Stimulated activated CD8-positive, alpha-beta memory T cell treated with anti-CD3 and anti-CD28 coated beads, Interleukin-4, amount 100 ng/mL, for 4 hours (primary cell): ENCODE measurements around the gene VSTM2L.

Experiments used
- DNase-seq, 2 donors: peaks; one replicate each; pipeline ENCODE4 v3.0.0-alpha.2; 2020; ENCODE audit warnings: low read depth in 2 of 2, low spot score in 1 of 2

VSTM2L gene

DNA sequence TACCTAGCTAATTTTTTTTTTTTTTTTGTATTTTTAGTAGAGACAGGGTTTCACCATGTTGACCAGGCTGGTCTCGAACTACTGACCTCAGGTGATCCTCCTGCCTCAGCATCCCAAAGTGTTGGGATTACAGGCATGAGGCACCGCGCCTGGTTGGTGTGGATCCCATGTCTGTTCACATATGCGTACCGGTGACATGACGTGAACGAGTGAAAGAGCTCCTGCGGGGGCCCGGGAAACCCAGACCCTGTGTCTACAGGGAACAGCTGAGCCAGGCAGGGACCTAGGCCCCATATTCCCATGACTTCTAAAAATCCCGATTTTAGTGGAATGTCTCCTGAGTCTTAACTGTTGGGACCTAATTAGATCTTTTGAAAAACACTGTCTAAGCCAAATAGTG lies 33.1 kb downstream of the VSTM2L start:
- DNase-seq: no peak

DNA sequence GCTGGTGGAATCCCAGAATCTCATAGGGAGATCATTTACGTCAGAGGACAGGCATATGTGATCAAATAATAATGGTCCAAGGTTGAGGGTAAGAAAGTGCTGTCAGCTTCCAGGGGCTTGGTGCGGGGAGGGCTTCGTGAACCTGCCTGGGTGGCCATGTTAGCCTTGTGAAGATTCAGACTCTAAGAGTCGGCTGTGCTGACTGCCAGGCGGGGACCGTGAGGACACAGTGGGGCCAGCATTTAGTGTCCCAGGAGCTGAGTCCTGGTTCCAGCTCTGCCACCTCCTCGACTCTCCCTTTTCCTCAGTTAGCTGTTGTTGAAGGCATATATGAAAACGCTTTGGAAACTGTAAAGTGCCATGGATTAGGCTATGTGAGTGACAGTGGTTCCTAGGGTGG lies 33.5 kb downstream of the VSTM2L start:
- no peak for DNase-seq

DNA sequence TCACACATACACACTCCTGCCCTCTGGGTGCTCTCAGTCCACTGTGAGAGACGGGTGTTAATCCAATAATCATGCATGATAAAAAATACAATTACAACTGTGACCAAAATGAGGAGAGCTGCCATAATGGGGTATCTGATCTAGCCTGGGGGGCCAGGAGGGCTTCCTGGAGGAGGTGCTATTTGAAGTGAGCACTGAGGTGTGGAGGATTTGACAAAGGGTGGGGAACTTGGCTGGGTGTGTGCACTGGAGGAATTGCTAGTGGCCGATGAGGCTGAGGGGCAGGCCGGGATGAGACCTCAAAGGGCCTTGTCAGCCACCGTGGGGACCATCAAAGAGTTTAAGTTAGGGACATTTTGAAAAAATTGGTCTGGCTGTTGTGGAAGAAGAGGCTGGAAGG lies 34.8 kb downstream of the VSTM2L start:
- no peak for DNase-seq

DNA sequence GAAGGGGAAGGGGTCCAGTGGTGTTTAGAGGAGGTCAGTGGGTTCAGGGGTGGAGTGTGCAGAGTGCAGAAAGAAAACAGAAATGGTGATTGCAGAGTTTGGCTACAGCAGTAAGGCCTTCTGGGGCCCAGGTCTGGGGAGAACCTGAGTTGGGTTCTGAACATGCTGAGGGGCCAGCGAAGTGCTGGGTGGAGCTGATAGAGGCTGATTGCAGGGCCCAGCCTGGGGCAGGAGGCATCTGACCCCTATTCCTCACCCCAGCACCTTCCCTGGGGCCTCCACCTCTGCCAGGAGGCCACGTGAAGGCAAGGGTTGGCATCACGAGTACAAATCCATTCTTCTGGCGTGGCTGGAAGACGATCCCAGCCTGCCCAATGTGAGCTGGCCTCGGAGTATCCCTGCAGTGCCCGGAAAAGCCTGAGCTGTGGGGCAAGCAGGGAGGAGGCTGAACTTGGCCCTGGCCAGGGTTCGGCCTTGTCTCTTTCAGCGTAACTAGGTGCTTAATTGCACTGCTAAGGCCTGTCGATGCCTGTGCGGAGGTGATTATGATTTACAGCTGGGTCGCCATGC lies 35.3 kb downstream of the VSTM2L start:
- no peak for DNase-seq

DNA sequence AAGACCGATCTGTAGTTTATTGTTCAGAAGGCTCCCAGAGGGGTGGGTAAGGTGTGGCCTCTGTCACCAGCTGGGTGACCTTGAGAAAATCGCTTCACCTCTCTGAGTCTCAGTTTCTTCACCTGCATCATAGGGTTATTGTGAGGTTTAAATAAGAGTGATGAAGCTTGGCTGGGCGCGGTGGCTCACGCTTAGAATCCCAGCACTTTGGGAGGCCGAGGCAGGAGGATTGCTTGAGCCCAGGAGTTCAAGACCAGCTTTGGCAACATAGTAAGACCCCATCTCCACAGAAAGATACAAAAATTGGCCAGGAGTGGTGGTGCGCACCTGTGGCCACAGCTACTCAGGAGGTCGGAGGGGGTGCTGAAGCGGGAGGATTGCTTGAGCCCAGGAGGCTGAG lies 36.0 kb downstream of the VSTM2L start:
- DNase-seq: no peak

DNA sequence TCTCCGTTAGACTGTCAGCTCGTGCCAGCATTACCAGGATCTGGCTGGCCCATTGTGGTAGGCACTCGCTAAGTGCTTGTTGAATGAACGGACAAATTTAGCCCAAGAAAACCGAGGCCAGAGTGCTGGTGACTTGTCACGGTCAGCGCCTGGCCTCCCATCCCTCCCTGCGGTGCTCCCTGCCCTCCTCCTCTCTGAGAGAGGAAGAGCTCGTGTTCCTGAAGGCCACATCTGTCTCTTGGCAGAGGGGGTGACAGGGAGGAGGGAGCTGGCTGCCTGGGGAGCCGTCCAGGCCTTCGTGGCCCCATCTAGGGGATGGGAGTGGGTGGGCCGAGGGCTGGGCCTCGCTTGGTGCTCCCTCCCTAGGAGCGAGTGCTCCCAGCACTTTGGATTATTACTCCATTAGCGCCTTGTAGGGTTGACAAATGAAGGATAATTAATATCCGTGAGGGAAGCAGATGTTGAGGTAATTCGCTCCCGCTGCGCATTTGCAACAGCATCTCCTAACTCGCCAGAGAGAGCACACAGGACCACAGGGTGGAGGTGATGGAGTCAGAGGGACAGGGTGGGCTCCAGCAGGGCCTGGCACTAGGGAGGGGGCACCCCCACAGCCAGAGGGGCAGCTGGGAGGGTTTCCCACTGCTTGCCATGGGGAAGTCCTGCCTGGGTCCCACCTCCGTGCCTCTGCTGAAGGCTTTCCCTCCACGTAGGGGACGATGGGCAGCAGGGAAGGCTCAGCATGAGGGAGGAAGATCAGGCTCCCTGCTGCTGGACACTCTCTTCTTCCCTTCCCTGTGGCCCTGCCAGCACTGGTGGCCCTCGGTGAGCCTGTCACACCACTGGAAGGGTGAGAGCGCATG lies 37.0 kb downstream of the VSTM2L start:
- DNase-seq: no peak

DNA sequence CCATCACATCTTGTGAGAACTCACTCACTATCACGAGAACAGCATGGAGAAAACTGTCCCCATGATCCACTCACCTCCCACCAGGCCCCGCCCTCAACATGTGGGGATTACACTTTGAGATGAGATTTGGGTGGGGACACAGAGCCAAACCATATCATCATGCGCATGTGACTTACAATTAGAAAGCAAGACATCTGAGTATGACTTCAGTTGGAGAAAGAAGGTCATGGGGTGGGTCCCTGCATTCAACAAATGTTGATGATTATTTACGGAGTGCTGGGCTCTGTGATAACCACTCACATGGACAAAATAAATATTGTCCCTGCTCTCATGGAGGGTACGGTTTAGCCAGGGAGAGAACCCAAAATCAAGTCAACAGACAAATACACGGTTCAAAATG lies 37.9 kb downstream of the VSTM2L start:
- DNase-seq: no peak

DNA sequence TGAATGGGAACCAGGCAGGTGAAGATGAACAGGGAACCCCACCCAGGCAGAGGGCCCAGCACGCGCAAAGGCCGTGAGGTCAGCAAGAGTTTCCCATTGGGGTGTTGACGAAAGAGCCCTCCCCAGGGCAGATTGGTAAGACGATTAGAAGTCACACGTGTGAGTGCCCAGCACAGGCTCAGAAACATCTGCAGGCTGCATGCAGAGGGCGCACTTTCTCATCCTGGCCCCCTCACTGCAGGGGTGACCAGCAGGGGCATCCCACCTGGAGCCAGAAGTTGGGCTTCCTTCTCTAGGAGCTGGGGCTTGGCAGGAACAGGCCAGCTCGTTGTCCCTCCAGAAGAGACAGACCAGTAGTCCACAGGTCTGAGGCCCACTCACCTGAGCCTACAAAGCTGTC lies 38.4 kb downstream of the VSTM2L start:
- DNase-seq: no peak

DNA sequence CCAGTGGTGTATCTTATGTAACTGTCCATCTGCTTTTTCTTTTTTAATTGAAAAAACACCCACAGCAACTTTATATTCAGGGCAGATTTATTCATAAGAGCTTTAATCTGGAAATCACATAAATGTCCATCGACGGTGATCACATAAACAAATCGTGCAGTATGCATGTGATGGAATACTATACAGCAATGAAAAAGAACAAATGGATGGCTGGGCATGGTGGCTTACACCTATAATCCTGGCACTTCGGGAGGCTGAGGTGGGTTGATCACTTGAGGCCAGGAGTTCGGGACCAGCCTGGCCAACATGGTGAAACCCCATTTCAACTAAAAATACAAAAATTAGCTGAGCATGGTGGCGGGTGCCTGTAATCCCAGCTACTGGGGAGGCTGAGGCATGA lies 39.1 kb downstream of the VSTM2L start:
- DNase-seq: no peak

DNA sequence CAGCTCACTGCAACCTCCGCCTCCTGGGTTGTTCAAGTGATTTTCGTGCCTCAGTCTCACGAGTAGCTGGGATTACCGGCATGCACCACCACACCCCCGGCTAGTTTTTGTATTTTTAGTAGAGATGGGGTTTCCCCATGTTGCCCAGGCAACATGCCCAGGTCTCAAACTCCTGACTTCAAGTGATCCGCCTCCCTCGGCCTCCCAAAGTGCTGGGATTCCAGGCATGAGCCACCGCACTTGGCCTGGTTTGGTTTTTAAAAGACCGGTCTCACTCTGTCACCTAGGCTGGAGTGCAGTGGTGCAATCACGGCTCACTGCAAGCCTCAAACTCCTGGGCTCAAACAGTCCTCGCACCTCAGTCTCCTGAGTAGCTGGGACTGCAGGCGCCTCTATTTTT lies 40.1 kb downstream of the VSTM2L start:
- no peak for DNase-seq

DNA sequence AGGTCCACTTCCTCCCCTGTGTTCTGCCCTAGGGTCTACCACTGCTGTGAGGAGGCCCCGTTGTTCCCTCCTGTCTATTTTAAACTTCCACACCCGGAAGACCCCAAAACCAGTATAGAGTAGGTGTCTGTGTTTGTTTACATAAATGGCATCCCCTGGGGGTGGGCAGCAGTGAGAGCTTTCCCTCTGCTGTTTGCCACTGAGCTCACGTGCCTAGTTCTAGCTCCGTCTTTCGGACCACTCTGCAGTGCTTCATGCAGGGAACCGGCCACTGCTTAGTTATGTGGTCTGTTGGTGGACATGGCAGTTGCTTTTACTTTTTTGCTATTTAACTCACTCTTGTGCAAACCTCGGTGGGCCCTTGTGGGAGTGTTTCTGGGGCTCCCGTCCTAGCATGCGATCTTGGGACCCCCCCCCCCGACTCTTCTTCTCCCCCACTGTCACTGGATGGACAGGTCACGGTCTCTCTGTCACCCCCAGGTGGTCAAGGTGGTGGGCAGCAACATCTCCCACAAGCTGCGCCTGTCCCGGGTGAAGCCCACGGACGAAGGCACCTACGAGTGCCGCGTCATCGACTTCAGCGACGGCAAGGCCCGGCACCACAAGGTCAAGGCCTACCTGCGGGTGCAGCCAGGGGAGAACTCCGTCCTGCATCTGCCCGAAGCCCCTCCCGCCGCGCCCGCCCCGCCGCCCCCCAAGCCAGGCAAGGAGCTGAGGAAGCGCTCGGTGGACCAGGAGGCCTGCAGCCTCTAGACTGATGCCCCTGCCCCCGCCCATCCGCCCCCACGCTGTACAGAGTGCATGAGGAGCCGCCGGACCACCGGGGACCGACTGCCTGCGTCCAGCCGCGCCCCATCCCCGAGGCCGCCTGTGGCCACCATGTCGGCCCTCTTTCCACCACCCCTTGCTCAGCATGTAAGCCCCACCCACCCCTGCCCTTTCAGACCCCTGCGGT lies 40.9 kb downstream of the VSTM2L start:
- no peak for DNase-seq

DNA sequence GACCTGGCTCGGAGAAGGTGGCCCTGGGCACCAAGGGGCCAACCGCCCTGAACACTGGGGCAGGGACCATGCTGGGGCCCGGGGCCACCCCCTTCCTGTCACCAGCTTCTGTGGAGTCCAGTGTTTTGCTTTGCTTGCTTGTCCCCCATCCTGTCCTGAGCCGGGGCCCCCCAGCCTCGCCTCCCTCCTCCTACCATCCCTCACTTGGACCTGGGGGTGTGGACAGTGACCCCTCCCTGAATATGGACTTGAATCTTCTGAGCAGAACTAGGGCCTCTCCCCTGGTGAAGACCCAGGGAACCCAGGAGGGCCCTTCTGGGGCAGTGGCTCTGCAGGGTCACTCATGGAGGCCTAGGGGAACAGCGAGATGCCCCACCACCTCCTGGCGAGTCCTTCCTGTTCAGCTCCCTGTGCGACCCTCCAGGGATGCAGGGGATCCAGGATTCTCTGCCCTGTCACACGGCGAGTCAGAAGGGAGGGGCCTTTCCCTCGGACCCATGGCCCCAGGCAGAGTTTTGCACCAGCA lies 41.6 kb downstream of the VSTM2L start:
- no peak for DNase-seq

DNA sequence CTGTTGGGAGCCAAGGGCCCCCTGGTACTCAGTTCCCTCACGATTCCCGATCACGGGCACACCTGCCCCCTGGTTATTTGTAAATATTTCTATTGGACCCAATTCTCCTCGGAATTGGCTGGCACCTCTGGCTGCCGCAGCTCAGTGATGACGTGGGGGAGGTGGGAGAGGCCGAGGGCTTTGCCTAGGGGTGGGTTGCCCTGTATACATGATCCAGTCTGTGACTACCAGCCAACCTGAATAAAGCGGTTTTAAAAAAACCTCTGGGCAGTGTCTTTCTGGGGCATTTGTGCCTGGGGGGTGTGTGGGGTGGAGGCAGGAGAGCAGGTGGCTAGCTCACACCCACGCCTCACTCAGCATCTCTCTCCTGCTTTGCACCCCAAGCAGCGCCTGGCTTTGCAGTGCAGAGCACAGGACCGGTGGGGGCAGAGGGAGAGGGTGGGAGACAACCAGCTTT lies 42.2 kb downstream of the VSTM2L start:
- no peak for DNase-seq

DNA sequence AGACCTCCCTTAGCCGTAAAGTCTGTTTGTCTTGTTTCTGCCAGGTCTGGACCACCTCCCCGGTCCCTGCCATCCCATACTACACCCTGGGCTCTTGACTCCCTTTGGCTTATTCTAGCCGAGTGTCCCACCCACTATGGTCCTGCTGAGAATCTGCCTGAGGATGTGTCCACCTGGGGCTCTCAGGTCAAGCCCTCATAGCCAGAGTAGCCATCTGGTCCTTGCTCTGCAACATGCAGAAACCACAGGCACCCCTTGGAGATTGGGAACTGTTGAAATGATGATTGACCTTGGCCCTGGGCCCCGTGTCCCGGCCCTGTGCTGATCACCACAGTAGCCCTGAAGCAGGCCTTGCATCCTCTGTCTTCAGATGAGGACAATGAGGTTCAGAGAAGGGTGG lies 44.0 kb downstream of the VSTM2L start:
- no peak for DNase-seq

DNA sequence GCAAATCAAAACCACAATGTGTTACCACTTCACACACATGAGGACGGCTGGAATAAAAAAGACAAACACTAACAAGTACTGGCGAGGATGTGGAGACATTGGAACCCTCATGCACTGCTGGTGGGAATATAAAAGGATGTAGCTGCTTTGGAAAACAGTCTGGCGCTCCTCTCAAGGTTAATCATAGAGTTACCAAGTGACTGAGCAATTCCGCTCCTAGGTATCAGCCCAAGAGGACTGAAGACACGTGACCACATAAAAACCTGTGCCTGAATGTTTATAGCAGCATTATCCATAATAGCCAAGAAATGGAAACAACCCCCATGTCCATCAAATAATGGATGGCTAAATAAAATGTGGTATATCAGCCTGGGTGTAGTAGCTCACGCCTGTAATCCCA lies 45.0 kb downstream of the VSTM2L start:
- DNase-seq: no peak

DNA sequence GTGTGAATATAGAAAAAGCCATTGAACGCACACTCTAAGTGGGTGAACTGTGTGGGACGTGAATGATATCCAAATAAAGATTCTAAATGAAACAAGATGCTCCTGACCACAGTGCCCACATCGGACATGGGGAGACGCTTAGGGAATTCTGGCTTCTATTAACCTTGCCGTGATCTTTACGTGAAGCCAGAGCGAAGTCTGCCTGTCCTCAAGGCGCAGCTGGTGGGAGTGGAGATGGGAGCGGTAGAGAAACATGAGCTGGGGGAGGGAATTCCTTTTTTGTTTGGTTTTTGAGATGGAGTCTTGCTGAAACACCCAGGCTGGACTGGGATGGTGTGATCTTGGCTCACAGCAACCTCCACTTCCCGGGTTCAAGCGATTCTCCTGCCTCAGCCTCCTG lies 46.0 kb downstream of the VSTM2L start:
- DNase-seq: no peak

DNA sequence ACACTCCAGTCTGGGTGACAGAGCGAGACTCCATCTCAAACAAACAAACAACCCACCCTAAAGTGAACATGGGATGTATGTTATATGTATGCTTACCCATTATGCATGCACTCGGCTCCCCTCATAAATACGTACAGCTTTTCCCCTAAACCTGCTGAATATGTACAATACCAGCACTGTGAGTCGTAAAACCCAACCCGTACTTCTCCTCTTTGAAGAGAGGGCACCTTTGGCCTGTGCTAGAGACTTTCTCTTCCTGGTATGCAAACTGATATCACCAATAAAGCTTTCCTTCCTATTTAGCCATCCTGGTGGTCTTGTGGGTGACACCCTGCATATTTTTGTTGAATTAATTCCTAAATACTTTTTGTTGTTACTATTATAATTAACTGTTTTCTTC lies 51.3 kb downstream of the VSTM2L start:
- no peak for DNase-seq

DNA sequence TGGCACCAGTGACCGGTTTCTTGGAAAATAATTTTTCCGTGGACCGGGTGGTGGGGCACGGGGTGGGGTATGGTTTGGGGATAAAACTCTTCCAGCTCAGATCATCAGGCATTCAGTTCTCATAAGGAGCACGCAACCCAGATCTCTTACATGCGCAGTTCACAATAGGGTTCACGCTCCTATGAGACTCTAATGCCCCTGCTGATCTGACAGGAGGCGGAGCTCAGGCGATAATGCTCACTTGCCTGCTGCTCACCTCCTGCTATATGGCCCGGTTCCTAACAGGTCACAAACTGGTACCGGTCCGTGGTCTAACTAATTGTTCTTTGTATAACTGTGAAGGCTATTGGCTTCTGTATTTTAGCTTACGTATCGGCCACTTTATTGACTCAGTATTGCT lies 51.7 kb downstream of the VSTM2L start:
- DNase-seq: no peak

DNA sequence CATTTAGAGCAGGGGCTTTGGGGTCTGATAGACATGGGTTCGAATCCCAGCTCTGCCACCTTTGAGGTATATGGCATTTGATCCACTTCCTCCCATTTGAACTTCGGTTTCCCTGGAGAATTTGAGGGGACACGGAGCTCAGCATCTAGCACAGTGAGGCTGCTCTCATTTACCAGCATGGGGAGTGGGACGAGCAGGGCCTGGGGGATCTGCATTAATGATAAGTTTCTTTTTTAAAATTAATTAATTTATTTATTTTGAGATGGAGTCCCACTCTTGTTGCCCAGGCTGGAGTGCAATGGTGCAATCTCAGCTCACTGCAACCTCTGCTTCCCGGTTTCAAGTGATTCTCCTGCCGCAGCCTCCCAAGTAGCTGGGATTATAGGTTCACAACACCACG lies 52.6 kb downstream of the VSTM2L start:
- no peak for DNase-seq

DNA sequence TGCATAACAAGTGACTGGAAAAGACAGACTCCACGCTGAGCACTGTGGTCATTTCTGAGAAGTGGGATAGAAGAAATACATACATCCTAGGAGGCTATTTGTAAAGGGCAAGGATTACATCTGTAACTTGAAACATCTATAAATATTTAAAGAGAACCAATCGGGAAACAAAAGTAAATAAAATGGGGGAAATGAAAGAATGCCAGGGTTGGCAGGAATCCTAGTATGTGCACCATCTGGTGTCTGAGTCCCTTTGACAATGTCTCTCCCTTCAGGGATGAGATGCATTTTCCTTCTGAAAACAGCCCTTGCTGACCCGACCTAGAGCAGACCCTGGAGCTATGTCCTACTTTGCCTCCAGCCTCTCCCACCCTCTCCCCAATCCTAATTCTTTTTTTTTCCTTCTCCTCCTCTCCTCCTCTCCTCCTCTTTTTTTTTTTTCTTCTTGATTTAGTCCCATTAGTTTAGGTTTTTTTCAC lies 53.2 kb downstream of the VSTM2L start:
- no peak for DNase-seq

DNA sequence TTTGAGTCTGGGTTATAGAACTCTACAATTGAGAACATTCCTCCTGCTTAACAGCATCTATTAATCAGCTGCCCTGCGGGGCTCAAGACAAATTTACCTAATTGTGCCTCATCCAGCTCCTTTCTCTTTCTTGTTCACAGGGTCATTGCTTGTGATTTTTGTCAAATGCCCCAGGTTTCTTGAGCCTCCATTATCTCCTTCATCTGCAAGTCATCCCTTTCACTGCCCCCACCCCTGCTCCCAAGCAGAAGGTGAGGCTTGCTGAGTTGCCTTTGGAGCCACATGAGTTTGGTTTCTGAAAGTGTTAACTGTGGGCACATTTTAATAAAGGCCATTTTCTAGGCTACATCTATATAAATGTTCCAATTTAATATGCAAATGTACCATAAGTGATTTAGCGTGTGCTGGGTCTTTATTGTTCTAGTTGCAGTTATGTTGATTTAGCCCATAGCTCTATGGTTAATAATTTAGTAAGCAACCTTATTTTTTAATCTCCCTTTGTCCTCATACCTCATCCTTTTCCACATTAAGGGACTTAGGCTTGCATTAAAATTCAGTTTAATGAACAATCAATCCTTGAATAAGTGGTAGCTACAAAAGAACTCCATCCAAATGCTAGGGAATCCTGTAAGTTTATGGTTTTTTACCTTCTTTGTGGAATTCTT lies 56.1 kb downstream of the VSTM2L start:
- no peak for DNase-seq
